ENCODE data around the gene TCF23. TPM values are rescaled to one million over a fixed set of nuclear protein-coding genes. Genes with fewer than 3 reads are reported as not detected.

TCF23 gene
- total and polyA plus RNA-seq, 7 donors = 0.05 to 0.63 (median 0.13) TPM; not detected in 3

DNA sequence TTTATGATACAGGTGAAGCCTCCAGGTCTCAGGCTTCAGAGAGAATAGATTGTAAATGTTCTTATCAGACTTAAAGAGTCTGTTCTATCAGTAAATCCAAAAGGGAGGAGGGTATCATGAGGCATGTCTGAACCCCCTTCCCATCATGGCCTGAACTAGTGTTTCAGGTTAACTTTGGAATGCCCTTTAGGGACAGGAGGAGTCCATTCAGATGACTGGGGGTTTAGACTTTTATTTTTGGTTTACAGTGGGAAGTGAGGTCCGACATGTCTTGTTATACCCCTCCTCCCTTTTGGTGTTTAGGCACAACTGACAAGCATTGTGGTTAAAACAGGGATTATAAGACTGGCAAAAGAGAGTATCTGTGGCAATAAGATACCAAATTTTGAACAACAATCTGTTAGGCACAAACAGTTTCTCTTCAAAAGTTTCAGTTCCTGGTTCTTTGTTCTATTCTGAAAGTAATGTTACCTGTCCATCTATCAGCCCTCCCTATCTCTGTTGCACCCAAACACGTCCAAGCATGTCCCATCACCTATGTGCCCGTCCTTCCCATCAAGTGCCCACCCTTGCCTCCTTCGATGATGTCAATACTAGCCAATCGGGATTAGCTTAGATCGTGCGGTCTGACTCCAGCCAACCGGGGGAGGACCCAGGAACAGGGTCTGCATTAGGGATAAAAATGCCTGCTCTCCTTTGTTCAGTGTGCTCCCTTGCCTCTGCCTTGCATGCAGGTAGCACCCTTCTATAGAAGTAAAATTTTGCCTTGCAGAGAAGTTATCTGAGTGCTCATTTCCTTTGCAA, 16.4 kb downstream of the TCF23 start:
- 82 to 86% (median 83%) methylated on average over 8 of the region's 8 CpGs for whole genome bisulfite sequencing, 3 donors

DNA sequence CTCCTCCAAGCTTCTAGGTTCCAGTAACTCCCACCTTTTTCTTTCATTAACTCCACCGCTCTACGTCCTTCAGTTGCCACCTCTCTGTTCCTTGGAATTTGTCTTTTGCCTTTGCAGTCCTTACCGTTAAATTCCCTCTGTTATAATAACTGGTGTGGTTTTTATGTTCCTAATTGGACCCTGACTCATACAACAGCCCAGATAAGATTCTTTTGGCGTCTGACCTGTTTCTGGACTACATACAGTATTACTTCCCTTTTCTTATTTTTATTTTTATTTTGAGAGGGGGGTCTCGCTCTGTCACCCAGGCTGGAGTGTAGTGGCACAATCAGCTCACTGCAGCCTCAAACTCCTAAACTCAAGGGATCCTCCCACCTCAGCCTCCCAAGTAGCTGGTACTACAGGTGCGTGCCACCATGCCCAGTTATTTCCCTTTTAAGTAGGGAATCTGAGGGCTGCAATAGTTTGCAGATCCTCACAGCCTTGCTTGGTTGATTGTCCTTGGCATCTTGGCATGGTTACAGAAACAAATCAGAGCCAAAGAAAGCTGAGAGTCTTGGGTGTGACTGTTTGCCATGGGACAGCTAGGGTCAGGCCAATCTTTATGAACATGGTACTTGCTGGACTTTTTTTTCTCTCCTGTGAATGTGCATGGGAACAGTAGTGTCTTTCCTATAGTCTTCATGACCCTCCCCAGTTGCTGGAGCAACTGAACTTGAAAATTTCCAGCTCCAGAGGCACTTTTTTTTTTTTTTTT, 22.0 kb downstream of the TCF23 start:
- ATAC-seq = peak in 3 of 4 donors; percentile 39 to 78 (median 66)
- WGBS, 3 donors = 78 to 86% (median 85%) methylated on average over 6 of the region's 6 CpGs
- intact Hi-C loops (cut with DNase I) = no loop called here
- DNase-seq = no peak
- no peak overlapping the region for H3K4me3 ChIP-seq
- H3K27ac ChIP-seq = no peak overlapping the region
- H3K27me3 ChIP-seq (ENCODE audit: insufficient read depth in 3 of 3, low read length in 2 of 3) = peaks cover 0 to 9% (median 0%) of the 10 kb centered on the region in 3 donors
- no peaks in the 10 kb centered on the region for H3K36me3 ChIP-seq (ENCODE audit: insufficient read depth in 1 of 2, low read depth in 1 of 2)
- no peaks in the 10 kb centered on the region for H3K9me3 ChIP-seq
- TF ChIP-seq, protein P1, sequence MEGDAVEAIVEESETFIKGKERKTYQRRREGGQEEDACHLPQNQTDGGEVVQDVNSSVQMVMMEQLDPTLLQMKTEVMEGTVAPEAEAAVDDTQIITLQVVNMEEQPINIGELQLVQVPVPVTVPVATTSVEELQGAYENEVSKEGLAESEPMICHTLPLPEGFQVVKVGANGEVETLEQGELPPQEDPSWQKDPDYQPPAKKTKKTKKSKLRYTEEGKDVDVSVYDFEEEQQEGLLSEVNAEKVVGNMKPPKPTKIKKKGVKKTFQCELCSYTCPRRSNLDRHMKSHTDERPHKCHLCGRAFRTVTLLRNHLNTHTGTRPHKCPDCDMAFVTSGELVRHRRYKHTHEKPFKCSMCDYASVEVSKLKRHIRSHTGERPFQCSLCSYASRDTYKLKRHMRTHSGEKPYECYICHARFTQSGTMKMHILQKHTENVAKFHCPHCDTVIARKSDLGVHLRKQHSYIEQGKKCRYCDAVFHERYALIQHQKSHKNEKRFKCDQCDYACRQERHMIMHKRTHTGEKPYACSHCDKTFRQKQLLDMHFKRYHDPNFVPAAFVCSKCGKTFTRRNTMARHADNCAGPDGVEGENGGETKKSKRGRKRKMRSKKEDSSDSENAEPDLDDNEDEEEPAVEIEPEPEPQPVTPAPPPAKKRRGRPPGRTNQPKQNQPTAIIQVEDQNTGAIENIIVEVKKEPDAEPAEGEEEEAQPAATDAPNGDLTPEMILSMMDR (IDR thresholded peaks at IDR 0.05) = no peak
- no peaks in the 10 kb centered on the region for H3K4me1 ChIP-seq

More for the DNA sequence above, 16.4 kb downstream of the TCF23 start:
- Histone ChIP-seq H3K27ac (no peak overlapping the region), H3K36me3 (ENCODE audit: insufficient read depth in 1 of 2, low read depth in 1 of 2) (no peaks in the 10 kb centered on the region), H3K9me3 (no peaks in the 10 kb centered on the region), H3K4me3 (no peak overlapping the region), H3K27me3 (ENCODE audit: insufficient read depth in 3 of 3, low read length in 2 of 3) (no peaks in the 10 kb centered on the region), H3K4me1 (no peaks in the 10 kb centered on the region)
- intact Hi-C loops (cut with DNase I) = no loop called here
- DNase-seq (no peak), ATAC-seq (no peak)
- TF ChIP-seq, protein P1 (IDR thresholded peaks at IDR 0.05) = no peak

DNA sequence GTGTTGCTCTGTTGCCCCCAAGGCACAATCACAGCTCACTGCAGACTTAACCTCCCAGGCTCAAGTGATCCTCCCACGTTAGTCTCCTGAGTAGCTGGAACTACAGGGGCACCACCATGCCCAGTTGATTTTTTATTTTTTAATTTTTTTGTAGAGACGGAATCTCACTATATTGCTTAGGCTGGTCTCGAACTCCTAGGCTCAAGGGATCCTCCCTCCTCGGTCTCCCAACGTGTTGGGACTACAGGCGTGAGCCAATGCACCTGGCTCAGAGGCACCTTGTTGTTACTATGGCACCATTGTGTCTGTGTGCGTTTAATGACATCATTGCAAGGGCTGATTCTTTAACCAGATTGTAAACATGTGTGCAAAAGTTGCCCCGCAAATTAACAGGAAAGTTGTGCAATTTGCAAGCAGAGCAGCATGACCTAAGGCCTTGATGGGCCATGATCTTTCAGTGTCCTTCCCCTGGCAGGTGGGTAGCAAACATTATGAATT, 22.6 kb downstream of the TCF23 start:
- ATAC-seq (no peak), DNase-seq (no peak)
- H3K27me3 ChIP-seq (ENCODE audit: insufficient read depth in 3 of 3, low read length in 2 of 3) = peaks cover 0 to 9% (median 0%) of the 10 kb centered on the region in 3 donors
- H3K4me3 ChIP-seq = no peak overlapping the region
- H3K36me3 ChIP-seq (ENCODE audit: insufficient read depth in 1 of 2, low read depth in 1 of 2) = no peaks in the 10 kb centered on the region
- H3K27ac ChIP-seq = no peak overlapping the region
- no peaks in the 10 kb centered on the region for H3K9me3 ChIP-seq
- TF ChIP-seq, protein P1 (IDR thresholded peaks at IDR 0.05) = no peak
- WGBS, 3 donors = 76 to 79% (median 77%) methylated on average over 8 of the region's 8 CpGs
- no peaks in the 10 kb centered on the region for H3K4me1 ChIP-seq
- intact Hi-C loops (cut with DNase I) = no loop called here

DNA sequence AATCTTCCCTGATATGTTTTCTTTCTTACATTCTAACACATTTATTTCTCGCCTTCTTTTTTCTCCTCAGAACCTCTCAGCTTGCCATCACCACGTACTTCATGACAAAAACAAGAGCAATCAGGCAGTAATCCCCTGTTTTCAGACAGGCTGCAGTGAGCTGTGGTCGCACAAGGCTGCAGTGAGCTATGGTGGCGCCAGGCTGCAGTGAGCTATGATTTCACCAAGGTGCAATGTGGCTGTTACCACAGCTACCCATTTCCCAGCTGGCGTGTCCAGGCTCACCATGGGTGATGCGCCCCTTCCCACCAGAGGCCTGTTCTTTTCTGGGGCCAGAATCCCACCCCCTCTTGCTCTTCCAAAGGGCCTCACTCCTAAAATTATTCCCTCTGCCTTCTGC, 25.8 kb downstream of the TCF23 start:
- no peak for DNase-seq
- Histone ChIP-seq H3K9me3 (no peaks in the 10 kb centered on the region), H3K36me3 (ENCODE audit: insufficient read depth in 1 of 2, low read depth in 1 of 2) (no peaks in the 10 kb centered on the region), H3K27me3 (ENCODE audit: insufficient read depth in 3 of 3, low read length in 2 of 3) (peaks cover 0 to 12% (median 0%) of the 10 kb centered on the region in 3 donors), H3K4me1 (no peaks in the 10 kb centered on the region), H3K27ac (no peak overlapping the region), H3K4me3 (no peak overlapping the region)
- no peak for ATAC-seq
- 68 to 71% (median 68%) methylated on average over 6 of the region's 6 CpGs for WGBS, 3 donors
- TF ChIP-seq, protein P1 (IDR thresholded peaks at IDR 0.05) = no peak
- intact Hi-C loops (cut with DNase I) = loop anchor here in 1 of 2 donors (5.0 kb wide), 1 partner anchor 32 kb away; no protein-coding TSS in a partner anchor

Data from psoas muscle (tissue), 8 donors.